GM19099 (cell line): ENCODE data around the gene ADARB2.

Experiments
- POLR2A ChIP-seq: IDR thresholded peaks from 3 replicates; pipeline ENCODE4 v1.6.1; 2011; ENCODE audit warnings: low read depth; ENCODE audit not compliant: insufficient read length; ENCODE audit errors: extremely low read depth

Gene ADARB2

DNA sequence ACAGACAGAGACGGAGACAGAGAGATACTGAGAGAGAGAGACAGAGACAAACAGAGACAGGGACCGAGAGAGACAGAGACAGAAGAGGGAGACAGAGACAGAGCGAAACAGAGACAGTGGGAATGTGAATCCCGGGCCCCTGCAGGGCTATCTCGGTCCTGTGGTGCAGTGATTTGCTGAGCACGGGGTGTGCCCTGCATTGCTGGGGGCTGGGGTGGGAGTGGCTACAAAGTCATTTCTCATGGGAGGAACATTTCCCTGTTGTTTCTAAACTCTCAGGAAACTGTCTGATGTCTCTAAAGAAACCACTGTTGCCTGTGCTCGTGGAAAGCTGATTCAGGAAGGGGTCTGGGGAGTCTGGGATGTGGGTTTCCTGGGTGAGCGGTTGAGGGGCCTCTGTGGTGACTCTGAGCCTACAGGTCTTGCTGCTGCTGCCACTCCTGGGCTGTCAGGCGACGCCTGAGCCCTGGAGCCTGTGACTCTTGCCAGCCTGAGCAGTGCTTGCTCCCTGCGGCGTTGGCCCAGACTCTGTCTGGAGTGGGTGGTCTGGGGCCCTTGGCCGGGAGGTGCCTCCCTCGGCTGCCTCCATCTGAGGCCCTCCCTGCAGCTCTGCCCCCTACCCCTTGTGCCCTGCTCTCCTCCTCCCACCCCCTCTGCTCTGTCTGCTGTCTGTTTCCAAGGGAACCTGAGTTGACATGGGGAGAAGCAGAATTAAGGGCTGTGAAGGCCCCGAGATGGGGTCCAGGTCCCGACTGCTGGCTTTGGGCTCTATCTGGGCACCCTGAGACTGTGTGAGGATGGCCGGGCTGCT lies 389.2 kb downstream of the ADARB2 start:
- TF ChIP-seq POLR2A: no peak

DNA sequence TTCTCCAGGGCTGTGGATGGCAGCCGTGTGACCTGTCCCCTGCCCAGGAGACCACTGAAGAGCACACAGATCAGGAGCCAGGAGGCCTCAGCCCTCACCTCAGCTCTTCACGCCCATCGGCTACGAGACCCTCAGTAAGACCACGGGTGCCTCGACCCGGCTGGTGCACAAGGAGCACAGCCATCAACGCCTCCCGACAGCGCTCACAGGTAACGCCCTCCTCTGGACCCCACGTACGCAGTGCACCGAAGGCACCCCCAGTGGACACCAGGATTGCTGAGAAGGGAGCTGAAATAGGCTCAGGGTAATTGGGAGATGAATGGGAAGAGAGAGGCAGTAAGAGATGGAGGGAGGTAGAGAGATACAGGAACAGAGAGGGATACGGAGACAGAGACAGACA lies 389.8 kb downstream of the ADARB2 start:
- no peak for TF ChIP-seq POLR2A

- TF ChIP-seq POLR2A: no peak
Observed at GRCh38 chr10:1346201-1346600, 391.1 kb downstream of the ADARB2 start.

GRCh38 chr10:1345368-1345767 lies 392.0 kb downstream of the ADARB2 start:
- TF ChIP-seq POLR2A: no peak

DNA sequence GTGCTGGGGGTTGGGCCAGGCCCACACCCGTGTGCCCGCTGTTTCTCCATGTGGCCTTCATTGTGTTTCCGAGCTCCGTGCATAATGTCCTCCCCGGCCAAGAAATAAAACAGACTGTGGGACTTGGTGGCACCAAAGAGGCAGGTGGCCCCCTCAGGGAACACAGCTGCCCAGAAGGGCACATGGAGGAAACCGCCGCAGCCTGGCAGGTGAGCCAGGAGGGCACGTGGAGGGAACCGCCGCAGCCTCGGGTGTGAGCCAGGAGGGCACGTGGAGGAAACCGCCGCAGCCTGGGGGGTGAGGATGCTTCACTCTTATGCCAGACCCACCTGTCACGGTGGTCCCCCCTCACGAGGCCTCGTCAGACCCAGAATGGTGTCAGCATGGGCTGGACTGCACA lies 392.5 kb downstream of the ADARB2 start:
- no peak for TF ChIP-seq POLR2A

DNA sequence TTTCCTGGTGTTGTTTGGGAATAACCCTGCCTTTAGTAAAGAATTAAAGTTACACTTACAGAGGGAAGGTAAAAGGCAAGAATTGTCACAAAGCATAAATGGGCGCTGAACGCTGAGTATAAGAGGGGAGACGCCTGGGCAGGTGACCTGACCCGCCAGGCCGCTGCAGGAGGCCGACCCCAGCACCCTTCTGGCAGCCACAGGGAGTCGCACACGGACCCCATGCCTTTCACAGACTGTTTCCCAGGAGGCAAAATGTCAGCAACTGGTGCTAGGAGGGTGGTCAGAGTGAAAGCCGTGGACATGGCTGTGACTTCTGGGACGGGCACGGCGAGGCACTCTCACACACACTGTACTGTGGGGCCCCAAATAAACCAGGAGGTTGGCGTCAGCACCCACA lies 392.9 kb downstream of the ADARB2 start:
- no peak for TF ChIP-seq POLR2A

- no peak for TF ChIP-seq POLR2A
Observed at GRCh38 chr10:1343176-1343575, 394.1 kb downstream of the ADARB2 start.

- TF ChIP-seq POLR2A: no peak
Observed at GRCh38 chr10:1339396-1339795, 397.9 kb downstream of the ADARB2 start.

GRCh38 chr10:1335642-1336041 lies 401.7 kb downstream of the ADARB2 start:
- TF ChIP-seq POLR2A: no peak

- no peak for TF ChIP-seq POLR2A
Observed at GRCh38 chr10:1333981-1334380, 403.3 kb downstream of the ADARB2 start.

DNA sequence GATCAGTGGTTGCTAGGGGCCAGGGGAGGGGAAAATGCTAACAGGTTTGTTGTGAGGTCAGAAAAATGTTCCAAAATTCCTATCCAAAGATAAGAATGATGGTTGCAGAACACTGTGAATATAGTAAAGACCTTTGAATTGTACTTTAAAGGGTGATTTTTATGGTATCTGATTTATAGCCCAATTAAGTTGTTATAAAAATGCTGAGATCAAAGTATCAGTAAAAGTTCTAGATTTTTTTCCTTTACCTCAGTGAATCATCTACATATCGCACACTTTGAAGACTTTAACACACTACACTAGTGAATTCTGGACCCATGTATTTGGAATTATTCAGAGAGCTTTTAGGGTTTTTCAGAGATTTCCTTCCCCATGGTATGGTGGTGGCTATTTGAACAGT lies 405.8 kb downstream of the ADARB2 start:
- no peak for TF ChIP-seq POLR2A

DNA sequence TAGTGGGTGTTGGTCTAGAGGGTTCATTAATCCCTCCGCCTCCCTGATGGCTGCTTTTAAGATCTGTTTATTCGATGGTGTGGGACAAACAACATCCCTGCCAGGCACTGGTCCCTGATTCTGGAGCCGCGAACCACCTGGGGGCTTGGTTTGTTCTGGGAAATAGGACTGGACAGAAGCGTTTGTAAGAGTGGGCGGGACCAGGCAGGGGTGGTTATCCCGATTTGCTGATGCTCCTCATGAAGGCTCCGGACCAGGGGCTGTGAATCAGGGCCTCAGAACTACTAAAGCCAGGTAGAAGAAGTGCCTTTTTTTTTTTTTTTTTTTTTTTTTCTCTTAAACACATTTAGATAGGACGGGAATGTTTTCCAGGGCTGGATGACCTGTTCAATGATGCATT lies 407.7 kb downstream of the ADARB2 start:
- no peak for TF ChIP-seq POLR2A

DNA sequence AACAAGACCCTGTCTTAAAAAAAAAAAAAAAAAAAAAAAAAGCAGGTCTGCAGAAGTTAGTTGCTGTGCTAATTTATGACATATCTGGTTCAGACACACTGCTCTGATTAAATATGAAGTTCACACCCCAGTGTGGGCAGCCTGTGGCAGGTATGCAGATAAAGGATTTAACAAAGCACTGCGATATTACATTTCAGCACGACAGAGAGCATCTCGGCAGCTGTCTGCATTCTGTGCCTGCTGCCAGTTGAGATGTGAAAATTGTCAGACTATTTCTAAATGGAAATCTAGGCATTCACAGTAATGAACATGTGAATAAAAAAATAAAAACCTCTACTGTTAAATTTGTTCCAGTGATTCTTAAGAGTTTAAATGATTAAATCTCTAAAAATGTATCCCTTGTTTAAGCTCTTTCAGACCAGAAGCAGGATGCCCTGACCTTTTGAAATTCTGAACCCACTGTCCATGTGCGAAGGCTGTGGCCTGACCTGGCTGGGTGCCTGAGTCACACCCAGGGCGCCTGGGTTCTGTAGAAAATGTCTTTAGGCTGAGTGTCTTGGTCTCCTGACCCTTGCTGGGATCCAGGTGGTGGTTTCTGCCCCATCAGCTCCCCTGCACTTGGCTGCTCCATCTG lies 408.2 kb downstream of the ADARB2 start:
- no peak for TF ChIP-seq POLR2A

DNA sequence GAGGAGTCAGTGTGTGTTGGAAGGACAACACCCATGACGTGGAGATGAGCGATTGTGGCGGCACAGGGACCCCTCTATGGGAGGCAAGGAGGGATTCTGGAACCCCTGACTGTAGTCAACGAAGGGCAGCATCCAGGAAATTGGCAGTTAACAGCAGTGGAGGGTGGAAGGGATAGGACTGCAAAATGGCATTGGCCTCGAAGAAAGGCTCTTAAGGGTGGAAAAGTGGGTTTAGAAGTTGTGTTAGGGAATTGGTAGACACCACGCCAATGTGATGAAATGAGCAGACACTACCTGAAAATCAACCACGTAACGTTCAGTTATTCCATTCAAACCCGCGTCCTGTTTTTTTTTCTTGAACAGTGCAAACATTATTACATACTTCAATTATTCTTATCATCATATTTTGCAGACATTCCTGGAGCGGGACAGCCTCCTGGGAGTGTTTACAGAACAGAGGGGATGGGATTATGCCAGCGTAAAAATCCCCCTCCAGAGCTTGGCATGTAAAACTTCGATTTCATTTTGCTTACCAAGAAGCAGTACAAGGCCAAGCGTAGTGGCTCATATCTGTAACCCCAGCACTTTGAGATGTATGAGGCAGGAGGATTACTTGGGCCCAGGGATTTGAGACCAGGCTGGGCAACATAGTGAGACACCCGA lies 409.0 kb downstream of the ADARB2 start:
- no peak for TF ChIP-seq POLR2A

DNA sequence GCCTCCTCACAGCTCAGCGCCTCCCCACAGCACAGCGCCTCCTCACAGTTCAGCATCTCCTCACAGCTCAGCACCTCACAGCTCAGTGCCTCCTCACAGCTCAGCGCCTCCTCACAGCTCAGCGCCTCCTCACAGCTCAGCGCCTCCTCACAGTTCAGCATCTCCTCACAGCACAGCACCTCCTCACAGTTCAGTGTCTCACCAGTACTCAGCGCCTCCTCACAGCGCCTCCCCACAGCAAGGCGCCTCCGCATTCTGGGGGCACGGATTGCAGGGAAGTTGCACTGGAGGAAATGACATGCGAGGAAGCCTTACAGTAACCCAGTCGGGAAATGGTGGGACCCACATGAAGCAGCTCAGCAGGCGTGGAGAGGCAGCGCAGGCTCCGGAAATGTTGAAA lies 409.6 kb downstream of the ADARB2 start:
- no peak for TF ChIP-seq POLR2A

DNA sequence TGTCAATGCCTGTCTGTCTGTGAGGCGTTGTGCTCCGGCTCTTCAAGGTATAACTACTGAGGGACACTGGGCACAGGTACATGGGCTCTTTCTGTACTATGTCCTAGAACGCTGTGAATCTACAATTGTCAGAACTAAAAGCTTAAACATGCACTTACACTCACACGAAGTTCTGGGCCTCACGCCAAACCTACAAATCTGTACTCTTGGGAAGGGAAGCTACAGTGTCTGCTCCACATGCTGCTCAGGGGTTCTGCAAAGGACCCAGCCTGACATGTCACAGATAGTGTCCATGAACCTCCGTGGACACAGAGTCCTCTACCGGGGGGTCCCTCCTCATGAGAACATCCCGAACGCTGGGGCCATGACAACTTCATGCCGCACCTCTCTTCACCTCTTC lies 412.4 kb downstream of the ADARB2 start:
- no peak for TF ChIP-seq POLR2A
